ENCODE measurements around the gene MCU.
"Not testable (repeated sequence)": the region's sequence is repeated elsewhere in the genome, so short reads cannot be mapped to it uniquely, and the experiment has no call there.

Gene MCU

DNA sequence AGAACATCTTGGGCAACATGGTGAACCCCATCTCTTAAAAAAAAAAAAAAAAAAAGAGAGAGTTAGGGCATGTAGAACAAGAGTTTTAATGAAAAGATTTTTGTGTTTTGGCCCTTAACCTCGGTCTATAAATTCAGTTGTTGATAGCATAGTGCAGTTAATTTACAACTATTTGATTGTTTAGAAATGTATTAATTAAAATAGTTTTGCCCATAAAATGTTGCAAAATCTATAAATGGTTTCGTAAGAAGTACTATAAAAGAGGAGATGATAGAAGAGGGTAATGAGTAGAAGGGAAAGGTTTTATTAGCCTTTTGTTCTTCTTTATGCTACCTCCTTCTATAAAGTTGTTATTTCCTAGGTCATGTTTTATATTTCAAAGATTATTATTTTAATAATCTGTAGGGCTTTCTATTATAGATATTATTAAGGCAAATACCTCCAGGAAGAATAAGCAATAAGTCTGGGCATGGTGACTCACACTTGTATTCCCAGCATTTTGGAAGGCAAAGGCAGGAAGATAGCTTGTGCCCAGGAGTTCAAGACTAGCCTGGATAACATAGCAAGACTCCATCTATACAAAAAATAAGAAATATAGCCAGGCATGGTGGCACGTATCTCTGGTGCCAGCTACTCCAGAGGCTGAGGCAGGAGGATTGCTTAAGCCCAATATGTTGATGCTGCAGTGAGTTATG, 73.3 kb downstream of the MCU start:
- no peak for DNase-seq

DNA sequence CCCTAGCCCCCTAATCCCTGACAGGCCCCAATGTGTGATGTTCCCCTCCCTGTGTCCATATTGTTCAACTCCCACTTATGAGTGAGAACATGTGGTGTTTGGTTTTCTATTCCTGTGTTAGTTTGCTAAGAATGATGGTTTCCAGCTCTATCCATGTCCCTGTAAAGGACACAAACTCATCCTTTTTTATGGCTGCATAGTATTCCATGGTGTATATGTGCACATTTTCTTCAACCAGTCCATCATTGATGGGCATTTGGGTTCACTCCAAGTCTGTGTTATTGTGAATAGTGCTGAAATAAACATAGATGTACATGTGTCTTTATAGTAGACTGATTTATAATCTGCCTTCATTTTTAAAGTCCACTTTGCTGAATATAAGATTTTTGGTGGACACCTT, 79.3 kb downstream of the MCU start:
- DNase-seq: not testable (repeated sequence)

DNA sequence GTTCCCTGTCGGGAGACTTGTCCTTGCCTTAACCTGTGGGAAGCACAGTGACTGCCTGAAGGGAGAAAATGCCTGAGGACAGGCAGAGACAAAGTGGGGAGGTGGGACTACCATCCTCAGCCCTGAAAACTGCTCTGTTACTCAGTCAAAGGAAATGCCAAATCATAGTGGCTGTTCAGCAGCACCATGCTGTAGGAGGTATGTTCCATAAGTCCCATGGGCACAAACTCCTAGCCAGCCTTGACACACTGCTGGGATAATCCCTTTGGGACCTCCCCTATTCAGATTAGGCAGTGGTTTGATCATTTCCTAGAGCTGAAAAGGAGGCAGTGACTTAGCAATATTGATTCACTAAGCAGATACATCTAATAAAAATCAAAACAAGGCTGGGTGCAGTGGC, 80.1 kb downstream of the MCU start:
- DNase-seq: no peak

DNA sequence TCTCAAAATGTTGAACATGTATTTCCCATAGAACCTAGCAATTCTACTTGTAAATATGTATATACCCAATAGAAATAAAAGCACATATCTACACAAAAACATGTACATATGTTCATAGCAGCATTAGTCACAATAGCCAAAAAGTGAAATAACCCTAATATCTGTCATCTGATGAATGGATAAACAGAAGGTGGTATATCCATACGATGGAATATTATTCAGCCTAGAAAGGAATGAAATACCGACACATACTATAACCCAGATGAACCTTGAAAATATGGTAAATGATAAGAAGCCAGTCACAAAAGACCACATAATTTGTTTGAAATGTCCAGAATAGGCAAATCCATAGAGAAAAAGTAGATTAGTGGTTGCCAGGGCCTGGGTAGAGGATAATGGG, 87.9 kb downstream of the MCU start:
- DNase-seq: no peak

DNA sequence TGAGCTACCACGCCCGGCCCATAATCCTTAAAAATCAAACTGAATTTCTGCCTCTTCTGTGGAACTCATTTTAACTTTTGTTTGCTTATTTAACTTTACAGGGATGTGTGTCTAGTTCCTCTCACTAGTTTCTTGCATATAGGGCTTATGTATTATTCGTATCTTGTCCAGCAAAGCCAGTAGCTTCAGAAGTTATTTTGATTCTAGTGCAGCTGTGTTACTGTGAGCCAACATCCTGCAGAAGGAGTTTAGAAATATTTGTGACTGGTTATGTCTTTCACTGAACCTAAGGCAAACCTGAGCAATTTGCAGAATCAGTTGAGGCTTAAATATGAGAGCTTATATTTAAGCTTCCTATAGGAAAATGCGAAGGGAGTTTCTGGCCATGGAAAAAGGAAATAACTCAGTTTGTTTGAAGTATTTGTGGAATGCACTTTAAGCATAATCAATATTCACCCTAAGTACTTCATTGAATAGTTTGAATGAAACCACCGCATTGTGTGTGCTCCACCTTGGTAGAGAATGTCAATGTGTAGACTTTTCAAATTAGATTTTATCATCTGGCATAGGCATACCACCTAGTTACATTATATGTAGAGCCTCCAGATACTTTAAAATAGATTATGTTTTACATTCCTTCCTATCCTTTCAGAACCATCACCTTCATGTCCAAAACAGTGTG, 90.8 kb downstream of the MCU start:
- DNase-seq: no peak

DNA sequence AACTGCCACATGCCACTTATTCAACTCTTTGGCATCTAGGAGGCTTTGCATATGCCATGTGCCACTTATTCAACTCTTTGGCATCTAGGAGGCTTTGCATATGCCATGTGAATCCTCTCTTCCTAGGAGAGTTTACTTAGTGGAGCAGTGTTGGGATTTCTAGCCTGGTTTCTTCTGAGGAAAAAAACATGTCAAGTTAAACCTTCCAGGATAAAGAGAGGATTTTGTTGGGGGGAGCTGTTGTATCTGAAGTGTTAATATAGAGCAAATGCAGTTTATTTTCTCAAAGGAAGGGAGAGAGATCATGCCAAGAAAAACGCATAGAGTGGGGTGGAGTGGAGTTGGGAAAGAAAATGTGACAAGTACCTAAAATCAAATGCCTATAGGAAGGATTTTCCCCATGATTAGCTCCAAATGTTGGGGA, 91.5 kb downstream of the MCU start:
- DNase-seq: no peak

DNA sequence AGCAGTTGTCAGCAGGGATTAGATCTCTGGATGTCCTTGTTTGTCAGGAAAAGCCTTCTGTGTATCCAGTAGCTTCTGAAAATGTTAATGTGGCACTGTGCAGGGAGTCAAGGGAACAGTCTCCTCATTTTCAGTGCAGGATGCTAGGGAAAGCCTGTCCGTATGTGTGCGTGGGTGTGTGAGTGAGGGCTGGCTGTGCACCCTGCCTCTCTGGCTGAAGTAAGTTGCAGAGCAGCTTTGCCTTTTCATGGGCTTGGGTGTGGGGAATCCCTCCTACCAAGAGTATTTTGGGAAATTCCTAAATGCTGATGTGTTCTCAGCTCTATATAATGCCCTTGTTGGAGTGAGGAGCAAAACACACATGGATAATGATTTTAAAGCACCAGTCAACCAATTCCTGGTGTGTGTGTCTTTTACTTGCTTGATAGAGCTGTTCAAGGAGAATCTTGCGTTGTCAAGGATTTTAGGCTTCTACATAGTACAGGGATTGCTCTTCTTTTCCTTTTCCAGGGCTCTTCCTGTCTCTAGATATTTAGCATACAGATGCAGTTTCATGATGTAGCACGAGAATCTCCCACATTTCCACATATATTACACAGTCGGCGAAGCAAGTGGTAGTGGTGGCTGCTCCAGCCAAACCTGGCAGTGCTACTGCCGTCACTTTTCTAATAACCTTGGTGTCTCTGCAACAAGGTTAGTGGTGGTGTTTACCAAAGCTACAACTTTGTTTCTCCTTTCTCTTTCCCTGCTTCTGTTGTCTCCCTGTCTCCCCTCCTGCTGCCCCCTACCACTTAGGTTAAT, 92.8 kb downstream of the MCU start:
- no peak for DNase-seq

DNA sequence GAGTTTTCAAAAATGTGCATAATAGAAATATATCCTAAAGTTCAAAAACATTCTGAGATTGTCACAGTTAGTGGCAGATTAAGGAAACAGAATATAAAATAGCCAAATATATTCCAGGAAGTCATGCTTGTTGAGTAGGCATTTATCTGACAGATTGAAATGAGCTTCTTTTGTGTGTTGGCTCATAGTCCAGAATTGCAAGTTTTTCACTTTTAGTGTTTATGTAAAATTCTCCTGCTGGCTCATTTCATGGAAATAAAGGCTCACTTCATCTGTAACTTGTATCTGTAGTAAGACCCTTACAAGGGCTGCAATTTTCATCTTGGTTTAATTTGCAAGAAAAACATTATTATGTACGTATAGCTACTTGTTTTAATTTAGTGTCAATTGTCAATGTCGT, 93.5 kb downstream of the MCU start:
- no peak for DNase-seq

DNA sequence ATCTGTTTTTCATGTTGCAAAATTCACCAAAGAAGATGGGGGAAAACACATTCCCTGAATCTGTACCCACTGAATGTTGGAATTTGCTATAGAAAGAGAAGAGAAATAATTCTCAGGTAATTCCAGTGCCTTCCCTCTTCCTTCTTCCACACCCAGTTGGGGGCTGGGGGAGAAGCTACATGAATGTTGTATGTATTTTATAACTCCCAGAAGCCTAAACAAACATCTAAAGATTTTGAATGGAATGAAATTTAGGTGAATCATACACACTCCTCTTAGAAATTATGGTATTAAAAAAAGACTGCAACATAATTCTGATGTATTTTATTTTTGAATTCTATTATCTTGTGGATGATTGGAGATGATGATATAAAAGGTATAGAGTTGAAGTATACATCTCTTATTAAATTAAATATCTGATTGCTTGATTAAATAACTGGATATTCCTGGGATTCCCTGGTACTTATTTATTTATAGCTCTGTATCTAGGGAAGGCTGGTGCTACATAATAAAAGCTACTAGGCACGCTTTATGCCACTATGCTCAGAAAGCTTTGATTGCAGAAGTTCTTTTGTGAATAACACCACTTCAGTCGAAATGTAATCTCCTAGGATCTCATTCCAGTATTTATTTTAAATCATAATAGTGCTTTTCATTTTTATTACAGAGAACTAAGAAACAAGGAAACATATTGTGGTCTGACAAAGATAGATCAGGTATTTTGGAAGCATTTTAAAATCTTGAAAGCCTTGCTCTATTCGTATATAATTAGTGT, 98.5 kb downstream of the MCU start:
- DNase-seq: no peak

DNA sequence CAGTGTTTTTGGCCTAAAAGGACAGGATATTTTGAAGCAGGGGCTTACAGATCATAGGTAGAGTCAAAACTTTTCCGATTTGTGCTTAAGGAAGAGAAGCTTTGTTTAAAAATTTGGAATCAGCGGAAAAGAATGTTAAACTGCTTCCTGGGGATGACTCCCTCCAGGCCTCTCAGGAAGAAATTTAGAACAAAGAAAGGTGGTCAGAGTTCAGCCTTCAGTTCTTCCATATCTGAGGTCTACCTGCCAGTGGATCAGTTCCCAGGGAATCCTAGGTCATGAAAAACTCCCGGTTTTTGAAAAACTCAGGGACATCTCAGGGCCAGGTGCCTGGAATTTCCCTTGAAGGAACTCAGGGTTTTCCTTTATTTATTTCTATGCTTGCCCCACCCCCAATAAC, 100.3 kb downstream of the MCU start:
- no peak for DNase-seq

DNA sequence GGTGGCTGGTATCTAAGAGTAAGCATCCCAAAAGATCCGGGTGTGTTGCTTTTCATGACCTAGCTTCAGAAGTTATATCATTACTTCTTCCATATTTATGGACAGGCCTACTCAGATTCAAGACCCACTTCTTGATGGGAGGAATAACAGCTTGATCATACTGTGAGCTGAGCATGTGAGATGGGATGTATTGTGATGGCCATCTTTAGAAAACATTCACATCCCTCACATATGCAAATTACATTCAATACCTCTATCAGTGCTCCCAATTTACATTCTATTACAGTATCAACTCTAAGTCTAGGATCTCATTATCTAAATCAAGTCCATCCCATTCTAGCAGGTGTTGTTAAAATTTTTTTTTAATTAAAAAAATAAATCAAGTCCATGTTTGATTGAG, 101.8 kb downstream of the MCU start:
- DNase-seq: no peak

DNA sequence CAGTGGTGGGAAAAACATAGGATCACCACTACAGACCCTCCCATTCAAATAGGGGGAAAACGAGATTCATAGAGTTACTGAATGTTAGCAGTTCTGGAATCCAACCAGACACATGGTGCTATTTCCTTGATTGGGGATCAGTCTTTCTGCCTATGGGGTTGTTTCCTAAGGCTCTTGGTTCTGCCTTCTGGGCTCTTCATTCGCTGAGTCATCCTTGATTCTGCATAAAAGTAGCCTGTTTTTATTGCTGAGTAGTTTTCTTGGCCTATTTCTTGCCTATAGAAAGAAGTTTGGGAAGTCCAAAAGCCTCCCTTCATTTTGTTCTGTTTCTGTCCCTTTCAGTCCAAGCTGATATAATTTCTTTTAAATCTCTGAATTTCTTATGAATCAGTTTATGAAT, 102.3 kb downstream of the MCU start:
- DNase-seq: no peak

DNA sequence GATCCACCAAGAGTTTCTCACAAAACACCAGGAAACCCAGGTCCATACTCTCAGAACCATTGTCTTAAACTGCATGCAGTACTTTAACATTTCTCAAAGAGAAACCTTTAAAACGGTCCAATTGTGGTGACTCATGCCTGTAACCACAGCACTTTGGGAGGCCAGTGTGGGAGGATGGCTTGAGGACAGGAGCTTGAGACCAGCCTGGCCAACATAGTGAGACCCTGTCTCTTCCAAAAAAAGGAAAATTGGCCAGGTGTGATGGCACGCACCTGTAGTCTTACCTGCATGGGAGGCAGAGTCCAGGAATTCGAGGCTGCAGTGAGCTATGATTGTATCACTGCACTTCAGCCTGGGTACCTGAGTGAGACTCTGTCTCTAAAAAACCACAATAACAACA, 104.1 kb downstream of the MCU start:
- DNase-seq: no peak

DNA sequence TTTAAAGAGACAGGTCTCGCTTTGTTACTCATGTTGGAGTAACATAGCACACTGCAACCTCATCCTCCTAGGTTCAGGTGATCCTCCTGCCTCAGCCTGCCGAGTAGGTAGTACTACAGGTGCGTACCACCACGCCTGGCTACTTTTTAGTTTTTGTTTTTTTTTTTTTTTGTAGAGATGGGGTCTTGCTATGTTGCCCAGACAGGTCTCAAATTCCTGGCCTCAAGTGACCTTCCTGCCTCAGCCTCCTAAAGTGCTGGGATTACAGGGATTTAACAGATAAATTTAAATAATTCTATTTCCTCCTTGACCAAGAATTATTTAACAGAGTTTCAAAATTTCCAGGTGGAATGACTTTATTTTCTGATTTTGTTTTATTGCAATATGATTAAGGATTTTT, 104.6 kb downstream of the MCU start:
- DNase-seq: no peak

DNA sequence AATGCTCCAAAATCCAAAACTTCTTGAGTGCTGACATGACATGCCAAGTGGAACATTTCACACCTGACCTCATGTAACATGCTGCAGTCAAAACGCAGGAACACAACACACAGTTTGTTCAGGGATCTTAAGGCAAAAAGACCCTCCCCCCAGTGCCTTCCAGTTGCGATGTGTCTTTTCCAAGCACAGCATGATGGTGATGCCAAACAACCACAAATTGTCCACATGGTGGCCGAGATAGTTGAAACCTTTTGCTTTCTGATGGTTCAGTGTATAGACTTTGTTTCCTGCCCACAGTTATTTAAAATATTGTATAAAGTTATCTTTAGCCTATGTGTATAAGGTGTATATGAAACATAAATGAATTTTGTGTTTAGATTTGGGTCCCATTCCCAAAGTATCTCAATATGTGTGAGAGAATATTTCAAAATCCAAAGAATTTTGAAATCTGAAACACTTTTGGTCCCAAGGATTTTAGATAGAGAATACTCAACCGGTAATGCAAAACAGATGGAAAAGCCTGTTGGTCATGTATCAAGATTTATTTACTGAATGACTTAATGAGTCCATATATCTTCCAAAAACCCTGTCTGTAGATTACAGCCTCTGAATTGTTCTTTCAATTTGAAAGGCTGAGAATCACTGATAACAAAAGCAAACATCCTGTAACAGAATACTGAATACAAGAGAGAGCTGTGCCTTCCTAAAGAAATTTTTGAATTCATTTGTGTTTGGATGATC, 108.2 kb downstream of the MCU start:
- no peak for DNase-seq

DNA sequence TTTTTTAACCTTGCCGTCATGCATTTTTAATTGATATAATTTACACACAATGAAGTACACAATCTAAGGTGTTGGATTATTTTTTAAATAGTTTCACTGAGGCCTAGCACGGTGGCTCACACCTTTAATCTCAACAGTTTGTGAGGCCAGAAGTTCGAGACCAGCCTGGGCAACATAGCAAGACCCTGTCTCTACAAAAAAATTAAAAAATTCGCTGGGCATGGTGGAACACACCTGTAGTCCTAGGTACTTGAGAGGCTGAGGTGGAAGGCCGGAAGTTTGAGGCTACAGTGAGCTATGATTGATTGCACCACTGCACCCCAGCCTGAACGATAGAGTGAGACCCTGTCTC, 108.8 kb downstream of the MCU start:
- no peak for DNase-seq

DNA sequence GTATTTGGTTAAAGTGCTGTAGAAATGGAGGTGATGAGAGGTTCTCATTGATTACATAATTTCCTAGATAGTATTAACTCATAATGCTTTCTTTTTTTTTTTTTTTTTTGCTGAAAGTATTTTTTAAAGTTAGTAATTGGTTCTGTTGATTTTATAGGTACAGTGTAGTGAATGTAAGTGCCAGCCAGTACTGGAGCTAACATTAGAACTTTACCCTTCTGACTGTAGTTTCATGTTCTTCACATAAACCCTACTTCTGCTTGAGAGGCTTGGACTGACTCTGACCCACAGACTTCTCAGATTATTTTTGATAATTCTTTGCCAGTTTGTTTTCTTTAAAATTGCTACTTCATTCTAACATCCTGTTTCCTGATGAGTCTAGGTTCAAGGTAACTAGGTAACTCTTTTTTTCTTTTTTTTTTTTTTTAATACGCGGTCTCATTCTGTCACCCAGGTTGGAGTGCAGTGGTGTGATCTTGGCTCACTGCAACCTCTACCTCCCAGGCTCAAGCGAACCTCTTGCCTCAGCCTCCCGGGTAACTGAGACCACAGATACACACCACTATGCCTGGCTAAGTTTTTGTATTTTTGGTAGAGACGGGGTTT, 109.4 kb downstream of the MCU start:
- no peak for DNase-seq

DNA sequence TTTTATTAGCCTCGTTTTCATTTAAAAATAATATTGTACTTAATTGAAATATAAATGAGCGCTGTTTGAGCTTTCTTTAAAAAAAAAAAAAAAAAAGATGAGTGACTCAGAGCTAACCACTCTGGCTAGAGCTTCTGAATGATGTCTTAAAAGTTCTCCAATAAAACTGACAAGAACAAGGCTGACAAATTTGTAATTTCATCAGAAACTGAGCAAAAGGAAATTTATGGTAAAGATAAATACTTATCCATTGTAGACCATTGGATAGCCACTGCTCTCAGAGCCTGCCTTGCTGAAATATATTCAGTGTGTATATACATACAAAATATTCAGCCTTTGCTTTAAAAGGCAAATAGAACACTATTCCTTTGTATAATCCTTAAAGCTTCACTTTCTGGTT, 110.4 kb downstream of the MCU start:
- DNase-seq: no peak

DNA sequence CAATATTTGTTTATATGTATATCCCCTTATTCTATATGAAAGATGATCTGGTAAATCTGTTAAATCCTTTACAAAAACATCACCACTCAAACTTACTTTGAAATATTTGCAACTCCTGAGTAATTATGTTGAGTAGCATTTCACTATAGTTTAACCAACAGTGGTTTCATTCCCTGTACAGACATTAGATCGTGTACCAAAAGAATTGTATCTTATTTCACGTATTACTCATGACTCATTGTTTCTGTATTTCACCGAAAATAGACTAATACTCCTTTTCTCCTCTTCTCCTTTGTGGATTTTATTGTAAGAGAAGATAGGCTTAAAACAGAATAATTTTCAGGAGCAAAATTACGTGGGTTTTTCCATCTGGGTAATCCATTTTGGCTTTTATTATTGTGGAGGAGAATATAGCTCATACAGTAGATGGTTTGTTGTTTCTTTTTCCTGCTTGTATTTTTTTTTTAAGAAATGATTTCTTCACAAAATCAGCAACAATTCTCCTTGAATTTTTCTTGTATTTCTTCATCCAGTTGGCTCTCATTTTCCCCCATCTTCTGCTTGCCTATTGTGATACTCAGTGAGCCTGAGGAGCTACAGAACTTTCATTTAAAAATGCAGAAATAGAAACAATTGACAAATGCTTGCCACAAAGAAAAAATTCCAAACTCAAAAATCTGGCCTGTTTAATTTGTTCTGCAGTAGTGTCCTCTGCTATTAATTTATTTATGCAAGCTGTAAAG, 111.0 kb downstream of the MCU start:
- DNase-seq: no peak

DNA sequence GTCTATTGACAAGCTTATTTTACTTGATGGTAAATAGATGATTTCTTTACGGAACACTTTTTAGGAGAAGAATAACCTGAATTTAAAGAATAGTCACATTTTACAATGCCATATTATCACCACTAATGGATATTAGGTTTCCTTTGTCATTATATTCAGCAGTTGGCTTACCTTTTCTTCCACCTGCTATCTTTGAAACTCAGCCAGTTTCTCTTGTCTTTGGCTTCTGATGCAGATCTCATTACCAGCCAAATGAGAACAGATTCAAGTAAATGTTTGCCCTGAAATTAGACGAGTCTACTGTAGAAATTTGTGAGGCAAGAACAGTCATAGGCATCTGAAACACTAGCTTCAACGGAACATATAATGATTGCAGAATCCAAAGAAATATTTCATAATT, 116.1 kb downstream of the MCU start:
- DNase-seq: no peak

DNA sequence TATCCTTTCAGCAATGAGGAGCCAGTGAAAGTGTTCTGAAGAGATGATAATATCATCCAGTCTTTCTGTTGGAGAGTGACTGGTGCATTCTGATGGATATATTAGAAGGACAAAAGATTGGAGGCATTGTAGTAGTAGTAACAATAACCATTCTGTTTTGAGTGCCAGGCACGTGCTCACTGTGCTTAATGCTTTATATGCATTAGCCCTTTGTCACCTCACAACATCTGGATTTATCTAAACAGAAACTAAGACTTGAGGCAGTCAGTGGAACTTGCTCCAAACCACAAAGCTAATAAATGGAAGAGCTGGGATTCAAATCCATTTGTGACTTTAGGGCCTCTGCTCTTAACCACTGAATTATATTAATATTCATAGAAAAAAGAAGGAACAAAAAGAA, 117.1 kb downstream of the MCU start:
- no peak for DNase-seq

DNA sequence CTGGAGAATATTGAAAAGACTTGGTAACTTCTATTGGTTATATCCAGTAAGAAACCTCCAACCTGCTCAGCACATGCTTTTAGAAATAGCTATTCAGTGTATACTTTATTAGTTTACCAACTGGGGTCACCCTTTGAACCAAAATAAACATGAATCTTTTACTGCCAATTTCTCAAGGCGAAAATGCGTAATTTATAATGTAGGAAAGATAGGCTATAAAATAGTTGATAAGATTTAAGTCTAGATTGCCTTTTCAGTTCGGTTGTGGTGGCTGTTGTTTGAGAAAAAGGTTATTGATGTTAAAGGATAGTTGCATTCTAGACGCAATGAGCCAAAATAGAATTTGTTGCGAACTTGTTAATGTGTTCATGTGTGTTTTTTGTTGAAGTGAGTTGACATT, 119.0 kb downstream of the MCU start:
- no peak for DNase-seq

Data from CD4-positive, alpha-beta T cell treated with Interleukin-15 for 1 hour (primary cell).